Hepatocyte (in vitro differentiated cells): ENCODE results near the gene UTF1. TPM values are rescaled to one million over a fixed set of nuclear protein-coding genes. Genes with fewer than 3 reads are reported as not detected.

Source experiments
- DNase-seq: peaks from one replicate; pipeline ENCODE4 v3.0.0-alpha.2; 2016; ENCODE audit warnings: low spot score
- H2AFZ ChIP-seq: fragments of 200-600 bp; sonication (generic); 2 replicates; pipeline ENCODE4 v1.6.0; 2016; ENCODE audit warnings: antibody characterized with exemption, mild to moderate bottlenecking
- H3K27ac ChIP-seq: fragments of 200-600 bp; sonication (generic); 2 replicates; pipeline ENCODE4 v1.5.1; 2016; ENCODE audit warnings: mild to moderate bottlenecking
- H3K27me3 ChIP-seq: fragments of 200-600 bp; sonication (generic); 2 replicates; pipeline ENCODE4 v1.6.1; 2016
- H3K36me3 ChIP-seq: fragments of 200-600 bp; sonication (generic); replicated peaks from 2 replicates; pipeline ENCODE4 v1.5.1; 2016; ENCODE audit warnings: low read depth; ENCODE audit not compliant: insufficient read depth
- H3K4me1 ChIP-seq: fragments of 200-600 bp; sonication (generic); 2 replicates; pipeline ENCODE4 v1.5.1; 2016; ENCODE audit warnings: mild to moderate bottlenecking, moderate library complexity; ENCODE audit not compliant: insufficient read depth
- H3K4me2 ChIP-seq: fragments of 200-600 bp; sonication (generic); 2 replicates; pipeline ENCODE4 v1.6.0; 2016
- H3K4me3 ChIP-seq: fragments of 200-600 bp; sonication (generic); 2 replicates; pipeline ENCODE4 v1.5.1; 2016; ENCODE audit warnings: mild to moderate bottlenecking
- H3K79me2 ChIP-seq: fragments of 200-600 bp; sonication (generic); 2 replicates; pipeline ENCODE4 v1.6.0; 2017; ENCODE audit warnings: mild to moderate bottlenecking
- H3K9me2 ChIP-seq: fragments of 200-600 bp; sonication (generic); replicated peaks from 2 replicates; pipeline ENCODE4 v1.6.0; 2017; ENCODE audit warnings: mild to moderate bottlenecking; ENCODE audit not compliant: insufficient read depth
- H3K9me3 ChIP-seq: fragments of 200-600 bp; sonication (generic); 2 replicates; pipeline ENCODE4 v1.5.1; 2016; ENCODE audit warnings: low read depth, mild to moderate bottlenecking
- H4K20me1 ChIP-seq: fragments of 200-600 bp; sonication (generic); 2 replicates; pipeline ENCODE4 v1.6.0; 2016; ENCODE audit warnings: mild to moderate bottlenecking; ENCODE audit not compliant: insufficient read depth, poor library complexity, severe bottlenecking
- EZH2 ChIP-seq: fragments of 200-600 bp; sonication (generic); IDR thresholded peaks from 2 replicates; pipeline ENCODE4 v1.6.1; 2016; ENCODE audit warnings: antibody characterized with exemption, mild to moderate bottlenecking, borderline replicate concordance
- EZH2phosphoT487 ChIP-seq: fragments of 200-600 bp; sonication (generic); IDR thresholded peaks from one replicate; pipeline ENCODE4 v1.6.1; 2018; ENCODE audit warnings: antibody characterized with exemption, mild to moderate bottlenecking, low read depth, moderate library complexity; ENCODE audit not compliant: unreplicated experiment, severe bottlenecking
- WGBS: methylation state at CpG from one replicate; pipeline ENCODE4 v1.1.6; 2016; ENCODE audit warnings: low lambda C conversion rate; ENCODE audit errors: missing lambda C conversion rate; 5-methylcytosine and 5-hydroxymethylcytosine counted together
- polyA plus RNA-seq: library from polyadenylated mRNA; unstranded; fragments of >200 nt; fragmentation: Nextera tagmentation; extraction: Ambion mirVana; gene quantifications from 2 replicates; pipeline ENCODE4 v1.2.1, GENCODE V29; 2016
- total RNA-seq: library from RNA; depleted of rRNA; stranded (reverse); fragments of >200 nt; gene quantifications from 2 replicates; pipeline ENCODE4 v1.2.3, GENCODE V29; 2014
- TF ChIP-seq, protein P1 (sequence below): fragments of 200-600 bp; sonication (generic); IDR thresholded peaks from 2 replicates; pipeline ENCODE4 v1.5.1; 2016; ENCODE audit warnings: antibody characterized with exemption, mild to moderate bottlenecking; ENCODE audit not compliant: poor library complexity

The UTF1 gene
- total and polyA plus RNA-seq, 2 experiments from 2014 or later: not detected

DNA sequence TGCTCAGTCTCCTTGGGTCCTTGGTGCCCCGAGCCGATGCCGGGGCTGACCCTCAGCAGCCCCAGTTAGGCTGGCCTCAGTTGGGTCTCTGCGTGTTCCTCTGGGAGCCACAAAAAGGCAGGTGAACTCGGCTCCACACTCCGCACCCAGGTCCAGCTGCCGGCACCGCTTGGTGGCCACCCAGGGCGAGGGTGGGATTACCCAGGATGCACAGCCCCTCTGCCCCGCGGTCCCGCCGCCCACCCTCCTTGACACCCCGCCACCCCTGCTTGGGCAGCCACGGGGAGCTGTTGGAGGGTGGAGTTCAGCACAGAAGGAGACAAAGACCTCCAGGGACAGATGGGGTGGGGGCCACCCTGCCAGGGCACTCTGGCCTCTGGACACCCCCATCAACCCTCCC lies 25.3 kb downstream of the UTF1 start:
- H3K36me3 ChIP-seq: no peaks in the 10 kb centered on the region
- TF ChIP-seq, protein P1, sequence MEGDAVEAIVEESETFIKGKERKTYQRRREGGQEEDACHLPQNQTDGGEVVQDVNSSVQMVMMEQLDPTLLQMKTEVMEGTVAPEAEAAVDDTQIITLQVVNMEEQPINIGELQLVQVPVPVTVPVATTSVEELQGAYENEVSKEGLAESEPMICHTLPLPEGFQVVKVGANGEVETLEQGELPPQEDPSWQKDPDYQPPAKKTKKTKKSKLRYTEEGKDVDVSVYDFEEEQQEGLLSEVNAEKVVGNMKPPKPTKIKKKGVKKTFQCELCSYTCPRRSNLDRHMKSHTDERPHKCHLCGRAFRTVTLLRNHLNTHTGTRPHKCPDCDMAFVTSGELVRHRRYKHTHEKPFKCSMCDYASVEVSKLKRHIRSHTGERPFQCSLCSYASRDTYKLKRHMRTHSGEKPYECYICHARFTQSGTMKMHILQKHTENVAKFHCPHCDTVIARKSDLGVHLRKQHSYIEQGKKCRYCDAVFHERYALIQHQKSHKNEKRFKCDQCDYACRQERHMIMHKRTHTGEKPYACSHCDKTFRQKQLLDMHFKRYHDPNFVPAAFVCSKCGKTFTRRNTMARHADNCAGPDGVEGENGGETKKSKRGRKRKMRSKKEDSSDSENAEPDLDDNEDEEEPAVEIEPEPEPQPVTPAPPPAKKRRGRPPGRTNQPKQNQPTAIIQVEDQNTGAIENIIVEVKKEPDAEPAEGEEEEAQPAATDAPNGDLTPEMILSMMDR: no peak
- TF ChIP-seq EZH2 (no peak), EZH2phosphoT487 (no peak)
- H3K27ac ChIP-seq: no peak overlapping the region
- no peaks in the 10 kb centered on the region for H3K27me3 ChIP-seq
- no peak overlapping the region for H3K4me2 ChIP-seq
- 96% methylated on average over 9 of the region's 15 CpGs for WGBS
- H2AFZ ChIP-seq: no peak overlapping the region
- H4K20me1 ChIP-seq: no peaks in the 10 kb centered on the region
- no peaks in the 10 kb centered on the region for H3K9me3 ChIP-seq
- H3K9me2 ChIP-seq: no peaks in the 10 kb centered on the region
- peaks cover 11% of the 10 kb centered on the region for H3K4me1 ChIP-seq
- H3K4me3 ChIP-seq: no peak overlapping the region
- H3K79me2 ChIP-seq: no peaks in the 10 kb centered on the region
- DNase-seq: no peak

DNA sequence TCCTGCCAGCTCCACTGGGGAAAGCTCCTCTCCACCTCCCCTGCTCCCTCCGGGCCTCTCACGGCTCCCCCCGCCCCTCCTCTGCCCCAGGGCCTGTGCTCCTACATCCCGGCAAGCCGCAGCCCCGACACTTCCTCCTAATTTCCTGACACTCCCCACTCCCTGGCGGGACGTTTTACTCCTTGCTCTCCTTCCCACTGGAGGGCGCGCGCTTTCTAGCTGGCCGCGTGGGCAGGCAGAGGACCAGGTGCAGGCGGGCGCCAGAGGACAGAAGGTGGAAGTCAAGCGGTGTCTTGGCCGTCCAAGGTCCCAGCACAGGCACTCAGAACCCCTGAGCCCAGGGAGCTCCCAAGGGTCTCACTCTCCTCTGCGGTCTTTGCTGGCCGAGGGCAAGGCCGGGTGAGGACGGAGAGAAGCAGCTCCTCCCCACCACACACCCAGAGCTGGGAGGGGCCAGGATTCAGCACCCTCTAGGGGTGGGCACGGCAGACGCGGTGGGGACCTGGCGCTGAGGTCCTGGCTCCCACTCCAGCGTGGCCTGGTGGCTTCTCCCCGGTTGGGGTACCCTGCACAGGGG lies 27.6 kb downstream of the UTF1 start:
- Histone ChIP-seq H3K9me2 (no peaks in the 10 kb centered on the region), H3K4me2 (peak overlapping the region; percentile 75), H3K79me2 (no peaks in the 10 kb centered on the region), H3K36me3 (no peaks in the 10 kb centered on the region), H4K20me1 (no peaks in the 10 kb centered on the region), H3K27me3 (no peaks in the 10 kb centered on the region), H3K9me3 (no peaks in the 10 kb centered on the region), H3K4me1 (peaks cover 20% of the 10 kb centered on the region), H2AFZ (no peak overlapping the region), H3K4me3 (no peak overlapping the region), H3K27ac (no peak overlapping the region)
- no peak for TF ChIP-seq EZH2phosphoT487
- TF ChIP-seq, protein P1: peak; percentile 45
- peak; percentile 78 for DNase-seq
- 4% methylated on average over 23 of the region's 27 CpGs for WGBS

DNA sequence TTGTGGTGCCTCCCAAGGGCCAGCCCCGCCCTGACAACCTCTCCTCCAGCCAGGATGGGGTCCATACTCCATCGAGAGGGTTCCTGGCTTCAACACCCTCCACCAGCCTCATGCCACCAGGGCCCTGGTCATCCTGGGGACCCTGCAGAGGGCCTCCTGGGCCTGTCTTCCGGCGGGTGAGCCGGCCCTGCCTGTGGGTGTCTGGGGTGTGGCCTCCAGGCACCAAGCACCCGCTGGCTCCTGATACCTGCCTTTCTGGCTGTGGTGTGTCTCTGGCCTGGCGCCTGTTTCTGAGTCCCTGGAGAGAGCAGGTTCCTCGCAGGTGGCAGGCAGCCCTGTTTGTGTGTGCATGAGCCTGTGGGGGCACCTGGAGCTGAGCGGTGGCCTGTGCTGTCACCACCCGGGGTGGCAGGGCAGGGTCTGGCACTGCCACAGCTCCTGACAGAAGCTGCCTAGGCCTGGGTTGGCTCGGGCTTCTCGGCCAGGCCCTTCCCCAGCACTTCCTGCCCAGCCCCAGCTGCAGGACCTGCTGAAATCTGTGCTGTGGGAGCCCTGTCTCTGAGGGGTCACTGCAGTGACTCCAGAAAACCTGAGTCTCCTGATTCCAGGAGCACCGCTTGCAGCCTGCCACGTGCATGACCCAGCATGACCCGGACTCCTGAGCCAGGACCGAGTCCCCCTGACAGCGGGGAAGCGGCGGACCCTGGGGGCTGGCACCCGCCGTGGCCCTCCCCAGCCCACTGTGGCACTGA lies 28.2 kb downstream of the UTF1 start:
- no peak overlapping the region for H2AFZ ChIP-seq

More for the DNA sequence above, 28.2 kb downstream of the UTF1 start:
- Histone ChIP-seq H3K4me2 (peak overlapping the region; percentile 75), H3K9me2 (no peaks in the 10 kb centered on the region), H3K4me1 (peaks cover 20% of the 10 kb centered on the region), H3K79me2 (no peaks in the 10 kb centered on the region), H3K4me3 (no peak overlapping the region), H3K9me3 (no peaks in the 10 kb centered on the region), H3K27ac (no peak overlapping the region), H4K20me1 (no peaks in the 10 kb centered on the region), H3K36me3 (no peaks in the 10 kb centered on the region), H3K27me3 (no peaks in the 10 kb centered on the region)
- no peak for DNase-seq
- TF ChIP-seq, protein P1: no peak
- TF ChIP-seq EZH2: no peak
- no peak for TF ChIP-seq EZH2phosphoT487
- WGBS: 86% methylated on average over 21 of the region's 21 CpGs
